Smooth muscle cell (in vitro differentiated cells): ENCODE results near the gene TMCC2. TPM values are rescaled to one million over a fixed set of nuclear protein-coding genes. Genes with fewer than 3 reads are reported as not detected.

Experiments used
- DNase-seq: peaks from one replicate; lab custom pipeline; 2025; ENCODE audit not compliant: unreplicated experiment; lab: John Stamatoyannopoulos, UW
- H2AFZ ChIP-seq: fragments of 200-600 bp; sonication (generic); 2 replicates; pipeline ENCODE4 v1.6.0; 2016; ENCODE audit warnings: antibody characterized with exemption, low read depth, mild to moderate bottlenecking
- H3F3A ChIP-seq: fragments of 200-600 bp; sonication (generic); 2 replicates; pipeline ENCODE4 v1.6.0; 2017; ENCODE audit warnings: antibody characterized with exemption, low read depth
- H3K27ac ChIP-seq: fragments of 200-600 bp; sonication (generic); 2 replicates; pipeline ENCODE4 v1.5.1; 2016; ENCODE audit warnings: low read depth, mild to moderate bottlenecking
- H3K27me3 ChIP-seq: fragments of 200-600 bp; sonication (generic); 2 replicates; pipeline ENCODE4 v1.6.1; 2016; ENCODE audit warnings: low read depth, mild to moderate bottlenecking
- H3K36me3 ChIP-seq: fragments of 200-600 bp; sonication (generic); 2 replicates; pipeline ENCODE4 v1.5.1; 2016; ENCODE audit warnings: low read depth
- H3K4me1 ChIP-seq: fragments of 200-600 bp; sonication (generic); 2 replicates; pipeline ENCODE4 v1.5.1; 2016; ENCODE audit warnings: low read depth
- H3K4me2 ChIP-seq: fragments of 200-600 bp; sonication (generic); 2 replicates; pipeline ENCODE4 v1.6.0; 2016; ENCODE audit warnings: mild to moderate bottlenecking
- H3K4me3 ChIP-seq: fragments of 200-600 bp; sonication (generic); 2 replicates; pipeline ENCODE4 v1.5.1; 2016; ENCODE audit warnings: mild to moderate bottlenecking
- H3K79me2 ChIP-seq: fragments of 200-600 bp; sonication (generic); 2 replicates; pipeline ENCODE4 v1.6.0; 2016; ENCODE audit warnings: low read depth, mild to moderate bottlenecking
- H3K9ac ChIP-seq: fragments of 200-600 bp; sonication (generic); 2 replicates; pipeline ENCODE4 v1.6.0; 2016; ENCODE audit warnings: low read depth
- H3K9me3 ChIP-seq: fragments of 200-600 bp; sonication (generic); replicated peaks from 2 replicates; pipeline ENCODE4 v1.5.1; 2016; ENCODE audit warnings: low read depth
- H4K20me1 ChIP-seq: fragments of 200-600 bp; sonication (generic); 2 replicates; pipeline ENCODE4 v1.6.0; 2016; ENCODE audit warnings: low read depth
- CTCF ChIP-seq: fragments of 200-600 bp; sonication (generic); IDR thresholded peaks from 2 replicates; pipeline ENCODE4 v1.5.1; 2017; ENCODE audit warnings: borderline replicate concordance, mild to moderate bottlenecking, antibody characterized with exemption; ENCODE audit not compliant: insufficient read depth, poor library complexity, severe bottlenecking
- WGBS: methylation state at CpG from one replicate; pipeline ENCODE4 v1.1.7; 2016; ENCODE audit warnings: low lambda C conversion rate; 5-methylcytosine and 5-hydroxymethylcytosine counted together
- polyA plus RNA-seq: library from polyadenylated mRNA; unstranded; fragments of >200 nt; fragmentation: Nextera tagmentation; extraction: Ambion mirVana; gene quantifications from 2 replicates; pipeline ENCODE4 v1.2.1, GENCODE V29; 2016
- total RNA-seq: library from RNA; depleted of rRNA; stranded (reverse); fragments of >200 nt; gene quantifications from 2 replicates; pipeline ENCODE4 v1.2.3, GENCODE V29; 2014

TMCC2 gene
- total and polyA plus RNA-seq, 2 experiments from 2014 or later: 3.3 to 5.6 TPM

- no peak overlapping the region for H3K4me2 ChIP-seq
- peaks cover 4% of the 10 kb centered on the region for H3K79me2 ChIP-seq
- no peaks in the 10 kb centered on the region for H4K20me1 ChIP-seq
- H3K27ac ChIP-seq: peak overlapping the region; percentile 7
- TF ChIP-seq CTCF: no peak
- no peaks in the 10 kb centered on the region for H3K36me3 ChIP-seq
- DNase-seq: no peak
- WGBS: 94% methylated on average over 19 of the region's 20 CpGs
- no peaks in the 10 kb centered on the region for H3K9me3 ChIP-seq
- H3K4me3 ChIP-seq: no peak overlapping the region
- no peaks in the 10 kb centered on the region for H3K27me3 ChIP-seq
- peaks cover 40% of the 10 kb centered on the region for H3K4me1 ChIP-seq
- H2AFZ ChIP-seq: no peak overlapping the region
- H3F3A ChIP-seq: peaks cover 11% of the 10 kb centered on the region
- no peak overlapping the region for H3K9ac ChIP-seq
These were observed 75.6 kb downstream of the TMCC2 start for GRCh38 chr1:205303247-205303888.

- H3F3A ChIP-seq: peaks cover 6% of the 10 kb centered on the region
- H3K4me3 ChIP-seq: no peak overlapping the region
- 97% methylated on average over 17 of the region's 19 CpGs for WGBS
- H3K36me3 ChIP-seq: no peaks in the 10 kb centered on the region
- H2AFZ ChIP-seq: no peak overlapping the region
- DNase-seq: no peak
- no peaks in the 10 kb centered on the region for H3K27me3 ChIP-seq
- H3K9me3 ChIP-seq: no peaks in the 10 kb centered on the region
- H3K79me2 ChIP-seq: peaks cover 4% of the 10 kb centered on the region
- no peaks in the 10 kb centered on the region for H4K20me1 ChIP-seq
- no peak overlapping the region for H3K4me2 ChIP-seq
- no peak overlapping the region for H3K27ac ChIP-seq
- TF ChIP-seq CTCF: no peak
- no peak overlapping the region for H3K9ac ChIP-seq
- H3K4me1 ChIP-seq: peaks cover 32% of the 10 kb centered on the region
These were observed 76.4 kb downstream of the TMCC2 start for GRCh38 chr1:205304046-205304694.

- no peak for DNase-seq
- Histone ChIP-seq H3K4me2 (no peak overlapping the region), H3K9me3 (no peaks in the 10 kb centered on the region), H2AFZ (no peak overlapping the region), H3K4me3 (no peak overlapping the region), H3K4me1 (peaks cover 32% of the 10 kb centered on the region), H3K9ac (no peak overlapping the region), H3K27me3 (no peaks in the 10 kb centered on the region), H3K27ac (no peak overlapping the region), H3K36me3 (no peaks in the 10 kb centered on the region), H3K79me2 (peaks cover 4% of the 10 kb centered on the region), H4K20me1 (peaks cover under 1% of the 10 kb centered on the region), H3F3A (peaks cover 6% of the 10 kb centered on the region)
- no peak for TF ChIP-seq CTCF
- 100% methylated on average over 1 of the region's 1 CpG for WGBS
These were observed 76.9 kb downstream of the TMCC2 start for GRCh38 chr1:205304695-205305070.
